Neural cell (in vitro differentiated cells): ENCODE measurements around the gene VPS26B. TPM values are rescaled to one million over a fixed set of nuclear protein-coding genes. Genes with fewer than 3 reads are reported as not detected.

ENCODE experiments used
- H2AFZ ChIP-seq: fragments of 200-600, 300-800 bp; sonication (generic), shearing (Covaris generic); 2 replicates; pipeline ENCODE4 v1.6.0; 2014; ENCODE audit warnings: low read depth, mild to moderate bottlenecking, antibody characterized with exemption, low read length, moderate library complexity
- H3F3A ChIP-seq: fragments of 200-600 bp; shearing (Covaris generic); 2 replicates; pipeline ENCODE4 v1.6.1; 2016; ENCODE audit warnings: mild to moderate bottlenecking, moderate library complexity, mixed read lengths, antibody characterized with exemption, low read length; ENCODE audit not compliant: insufficient read depth, poor library complexity, severe bottlenecking
- H3K27ac ChIP-seq: fragments of 200-600, 300-800 bp; sonication (generic), shearing (Covaris generic); 2 replicates; pipeline ENCODE4 v1.5.1; 2014; ENCODE audit warnings: mild to moderate bottlenecking, low read length, moderate library complexity
- H3K27me3 ChIP-seq: fragments of 300-800, 200-600 bp; sonication (generic), shearing (Covaris generic); 2 replicates; pipeline ENCODE4 v1.6.0; 2014; ENCODE audit warnings: mild to moderate bottlenecking, low read depth, low read length, moderate library complexity; ENCODE audit not compliant: insufficient read depth
- H3K36me3 ChIP-seq: fragments of 300-800, 200-600 bp; sonication (generic), shearing (Covaris generic); 2 replicates; pipeline ENCODE4 v1.5.1; 2014; ENCODE audit warnings: mild to moderate bottlenecking, antibody characterized with exemption, low read length, moderate library complexity; ENCODE audit not compliant: insufficient read depth
- H3K4me2 ChIP-seq: fragments of 300-800, 200-600 bp; sonication (generic), shearing (Covaris generic); 2 replicates; pipeline ENCODE4 v1.6.0; 2014; ENCODE audit warnings: mild to moderate bottlenecking, low read length
- H3K4me3 ChIP-seq: fragments of 300-800, 200-600 bp; sonication (generic), shearing (Covaris generic); 2 replicates; pipeline ENCODE4 v1.5.1; 2014; ENCODE audit warnings: mild to moderate bottlenecking, low read length, moderate library complexity
- H3K79me2 ChIP-seq: fragments of 200-600 bp; shearing (Covaris generic); replicated peaks from 2 replicates; pipeline ENCODE4 v1.6.0; 2014; ENCODE audit warnings: mild to moderate bottlenecking, low read length, moderate library complexity; ENCODE audit not compliant: insufficient read depth
- H3K9ac ChIP-seq: fragments of 300-800, 200-600 bp; sonication (generic), shearing (Covaris generic); 2 replicates; pipeline ENCODE4 v1.6.1; 2016; ENCODE audit warnings: mild to moderate bottlenecking, low read length, mixed read lengths
- H3K9me2 ChIP-seq: fragments of 200-600 bp; shearing (Covaris generic); 2 replicates; pipeline ENCODE4 v1.6.1; 2016; ENCODE audit warnings: mild to moderate bottlenecking, low read length, mixed read lengths; ENCODE audit not compliant: insufficient read depth
- H3K9me3 ChIP-seq: fragments of 200-600, 300-800 bp; sonication (generic), shearing (Covaris generic); 2 replicates; pipeline ENCODE4 v1.6.1; 2016; ENCODE audit warnings: mild to moderate bottlenecking, mixed run types, low read length, moderate library complexity, mixed read lengths
- H4K20me1 ChIP-seq: fragments of 200-600 bp; shearing (Covaris generic); 2 replicates; pipeline ENCODE4 v1.6.1; 2016; ENCODE audit warnings: mild to moderate bottlenecking, mixed run types; ENCODE audit not compliant: insufficient read depth
- CTCF ChIP-seq: fragments of 450-650 bp; IDR thresholded peaks from 2 replicates; pipeline ENCODE4 v1.5.1; 2014; ENCODE audit warnings: antibody characterized with exemption, mild to moderate bottlenecking, moderate library complexity; ENCODE audit not compliant: poor library complexity, severe bottlenecking
- EP300 ChIP-seq: fragments of 450-650 bp; conservative IDR thresholded peaks from 2 replicates; pipeline ENCODE4 v1.6.1; 2014; ENCODE audit warnings: antibody characterized with exemption, mild to moderate bottlenecking, moderate library complexity; ENCODE audit not compliant: poor library complexity, severe bottlenecking
- EZH2 ChIP-seq: fragments of 200-600, 300-800 bp; shearing (Covaris generic), sonication (generic); IDR thresholded peaks from 2 replicates; pipeline ENCODE4 v1.6.1; 2014; ENCODE audit warnings: antibody characterized with exemption, low read length, borderline replicate concordance, mild to moderate bottlenecking; ENCODE audit not compliant: insufficient read depth, poor library complexity, severe bottlenecking
- MXI1 ChIP-seq: fragments of 450-650 bp; conservative IDR thresholded peaks from 2 replicates; pipeline ENCODE4 v1.6.1; 2014; ENCODE audit warnings: antibody characterized with exemption, mild to moderate bottlenecking; ENCODE audit not compliant: poor library complexity, severe bottlenecking
- POLR2AphosphoS5 ChIP-seq: IDR thresholded peaks from 2 replicates; pipeline ENCODE4 v1.6.1; 2012
- RAD21 ChIP-seq: fragments of 450-650 bp; conservative IDR thresholded peaks from 2 replicates; pipeline ENCODE4 v1.6.1; 2014; ENCODE audit warnings: antibody characterized with exemption, mild to moderate bottlenecking, moderate library complexity
- REST ChIP-seq: IDR thresholded peaks from 2 replicates; pipeline ENCODE4 v1.6.1; 2012; ENCODE audit warnings: borderline replicate concordance
- SMC3 ChIP-seq: fragments of 450-650 bp; conservative IDR thresholded peaks from 2 replicates; pipeline ENCODE4 v1.6.1; 2014; ENCODE audit warnings: antibody characterized with exemption, mild to moderate bottlenecking, moderate library complexity; ENCODE audit not compliant: poor library complexity
- TAF1 ChIP-seq: IDR thresholded peaks from 2 replicates; pipeline ENCODE4 v1.6.1; 2012; ENCODE audit warnings: low read depth
- polyA plus RNA-seq: library from polyadenylated mRNA; depleted of rRNA; stranded (reverse); fragments of >200 nt; gene quantifications from 2 replicates; pipeline ENCODE4 v1.2.3, GENCODE V29; 2014

Gene VPS26B
- polyA plus RNA-seq, 1 donor from 2014 or later: 72.6 TPM

GRCh38 chr11:134200688-134201087 is 23.8 kb upstream of the VPS26B start:
- no peak overlapping the region for H2AFZ ChIP-seq

GRCh38 chr11:134202661-134203060 is 21.8 kb upstream of the VPS26B start:
- no peak overlapping the region for H3K9ac ChIP-seq
- H3K4me2 ChIP-seq: no peak overlapping the region
- no peak overlapping the region for H3K27ac ChIP-seq
- no peaks in the 10 kb centered on the region for H3F3A ChIP-seq
- H3K79me2 ChIP-seq: no peaks in the 10 kb centered on the region
- H3K36me3 ChIP-seq: no peaks in the 10 kb centered on the region
- no peaks in the 10 kb centered on the region for H3K9me2 ChIP-seq
- no peaks in the 10 kb centered on the region for H3K9me3 ChIP-seq
- no peak overlapping the region for H2AFZ ChIP-seq
- no peaks in the 10 kb centered on the region for H4K20me1 ChIP-seq
- no peak overlapping the region for H3K4me3 ChIP-seq
- no peaks in the 10 kb centered on the region for H3K27me3 ChIP-seq
- TF ChIP-seq MXI1: no peak
- TF ChIP-seq CTCF: no peak
- no peak for TF ChIP-seq TAF1
- no peak for TF ChIP-seq EZH2
- no peak for TF ChIP-seq REST
- TF ChIP-seq POLR2AphosphoS5: no peak
- no peak for TF ChIP-seq EP300

More at GRCh38 chr11:134200688-134201087, 23.8 kb upstream of the VPS26B start:
- no peak for TF ChIP-seq MXI1
- TF ChIP-seq TAF1: no peak
- TF ChIP-seq CTCF: no peak
- no peak for TF ChIP-seq EP300
- no peak for TF ChIP-seq EZH2
- no peak for TF ChIP-seq REST
- TF ChIP-seq SMC3: no peak
- TF ChIP-seq POLR2AphosphoS5: no peak
- TF ChIP-seq RAD21: no peak
- Histone ChIP-seq H3K9me2 (no peaks in the 10 kb centered on the region), H4K20me1 (no peaks in the 10 kb centered on the region), H3K9me3 (no peaks in the 10 kb centered on the region), H3K36me3 (no peaks in the 10 kb centered on the region), H3K79me2 (no peaks in the 10 kb centered on the region), H3K9ac (no peak overlapping the region), H3F3A (no peaks in the 10 kb centered on the region), H3K4me2 (no peak overlapping the region), H3K27me3 (no peaks in the 10 kb centered on the region), H3K27ac (no peak overlapping the region), H3K4me3 (no peak overlapping the region)
